ENCODE results near the gene FAM168A. TPM values are rescaled to one million over a fixed set of nuclear protein-coding genes. Genes with fewer than 3 reads are reported as not detected.
A peak's percentile ranks its signal among the peaks of the same experiment; 100 is the strongest.

Gene FAM168A
- total and polyA plus RNA-seq, 9 of the 15 experiments (the other 6 are each of a cell fraction or from before 2014, with no cell fraction given), result 0.44 to 7.2 (median 2.9) TPM

- TF ChIP-seq ZNF197 (CRISPR knock-in tag; IDR thresholded peaks at IDR 0.05; ENCODE audit: low read depth), result peak; percentile 76; the same call in 1 of the 2 replicates
- peak; percentile 51 for TF ChIP-seq RNF2 (IDR thresholded peaks at IDR 0.05)
- TF ChIP-seq ZNF518B (CRISPR knock-in tag; IDR thresholded peaks at IDR 0.05), result no peak
- peak; percentile 54; the same call in 1 of the 2 replicates for TF ChIP-seq OTX1 (CRISPR knock-in tag; IDR thresholded peaks at IDR 0.05)
- TF ChIP-seq ZNF586 (CRISPR knock-in tag; conservative IDR thresholded peaks at IDR 0.05), result no peak
- 0 out of 2 replicates have a peak, but pooled peaks have one; percentile 18 for TF ChIP-seq ZBTB26 (CRISPR knock-in tag; IDR thresholded peaks at IDR 0.05)
- no peak for TF ChIP-seq SMARCC2 (IDR thresholded peaks at IDR 0.05; ENCODE audit: low read depth)
- TF ChIP-seq HOXB6 (CRISPR knock-in tag; IDR thresholded peaks at IDR 0.05; ENCODE audit: borderline replicate concordance), result no peak
- no peak for TF ChIP-seq SRSF3 (IDR thresholded peaks at IDR 0.05; ENCODE audit: insufficient read depth, low read length)
- 0 out of 2 replicates have a peak, but pooled peaks have one; percentile 17 for TF ChIP-seq TCF3 (CRISPR knock-in tag; IDR thresholded peaks at IDR 0.05)
- peak in 1 of 2 experiments; percentile 93; a peak in 1 of 4 replicates for TF ChIP-seq KDM4B (IDR thresholded peaks at IDR 0.05; ENCODE audit: borderline replicate concordance in 2 of 2, low read depth in 1 of 2)
- TF ChIP-seq ZNF444 (CRISPR knock-in tag; IDR thresholded peaks at IDR 0.05), result peak; percentile 90
- TF ChIP-seq ZFP36 (IDR thresholded peaks at IDR 0.05; ENCODE audit: low read depth, low read length, partially characterized antibody), result peak; percentile 20
- TF ChIP-seq EP400 (IDR thresholded peaks at IDR 0.05), result peak; percentile 78
- 0 out of 2 replicates have a peak, but pooled peaks have one; percentile 23 for TF ChIP-seq TCF7 (IDR thresholded peaks at IDR 0.05; ENCODE audit: borderline replicate concordance)
- peak; percentile 75; the same call in 1 of the 2 replicates for TF ChIP-seq ZNF589 (CRISPR knock-in tag; IDR thresholded peaks at IDR 0.05; ENCODE audit: low read depth)
- TF ChIP-seq NFIC (IDR thresholded peaks at IDR 0.05), result peak; percentile 79
- TF ChIP-seq ATF7 (IDR thresholded peaks at IDR 0.05), result peak; percentile 72; the same call in 1 of the 2 replicates
- TF ChIP-seq TFE3 (CRISPR knock-in tag; IDR thresholded peaks at IDR 0.05), result no peak
- no peak for TF ChIP-seq MXI1 (IDR thresholded peaks at IDR 0.05; ENCODE audit: low read depth, low read length)
- peak; percentile 96 for TF ChIP-seq GABPA (tag; conservative IDR thresholded peaks at IDR 0.05; ENCODE audit: low read depth)
Observed at GRCh38 chr11:73597956-73598718, at the start of gene FAM168A (continued).
